NCI-H1417 treated with DMSO at 0.1 percent for 48 hours (cell line): ENCODE measurements around the gene MAPRE2.
"Not testable (repeated sequence)": the region's sequence is repeated elsewhere in the genome, so short reads cannot be mapped to it uniquely, and the experiment has no call there.

Experiments used
- DNase-seq: peaks from one replicate; lab custom pipeline; 2025; lab: John Stamatoyannopoulos, UW

MAPRE2 gene

GRCh38 chr18:35091841-35092240, 50.6 kb downstream of the MAPRE2 start:
- DNase-seq: no peak

GRCh38 chr18:35095983-35096676, 54.9 kb downstream of the MAPRE2 start:
- DNase-seq: no peak

GRCh38 chr18:35096677-35097011, 55.4 kb downstream of the MAPRE2 start:
- DNase-seq: no peak

- no peak for DNase-seq
Observed at GRCh38 chr18:35097195-35097594, 56.0 kb downstream of the MAPRE2 start.

GRCh38 chr18:35097763-35098162, 56.5 kb downstream of the MAPRE2 start:
- no peak for DNase-seq

GRCh38 chr18:35099911-35100310, 58.7 kb downstream of the MAPRE2 start:
- no peak for DNase-seq

GRCh38 chr18:35104391-35105051, 63.3 kb downstream of the MAPRE2 start:
- no peak for DNase-seq

- no peak for DNase-seq
Observed at GRCh38 chr18:35106013-35106844, 65.0 kb downstream of the MAPRE2 start.

GRCh38 chr18:35106845-35107148, 65.6 kb downstream of the MAPRE2 start:
- DNase-seq: no peak

- DNase-seq: no peak
Observed at GRCh38 chr18:35107216-35107615, 66.0 kb downstream of the MAPRE2 start.

- DNase-seq: not testable (repeated sequence)
Observed at GRCh38 chr18:35108088-35108487, 66.9 kb downstream of the MAPRE2 start.

GRCh38 chr18:35110059-35110458, 68.8 kb downstream of the MAPRE2 start:
- no peak for DNase-seq

- DNase-seq: no peak
Observed at GRCh38 chr18:35110554-35111485, 69.6 kb downstream of the MAPRE2 start.

GRCh38 chr18:35112696-35113095, 71.5 kb downstream of the MAPRE2 start:
- DNase-seq: no peak

GRCh38 chr18:35114305-35114704, 73.1 kb downstream of the MAPRE2 start:
- DNase-seq: no peak

- DNase-seq: no peak
Observed at GRCh38 chr18:35116784-35117318, 75.6 kb downstream of the MAPRE2 start.

GRCh38 chr18:35117372-35117771, 76.2 kb downstream of the MAPRE2 start:
- DNase-seq: no peak

GRCh38 chr18:35117951-35118411, 76.8 kb downstream of the MAPRE2 start:
- DNase-seq: no peak

- no peak for DNase-seq
Observed at GRCh38 chr18:35118641-35119040, 77.4 kb downstream of the MAPRE2 start.

- DNase-seq: no peak
Observed at GRCh38 chr18:35121038-35121437, 79.8 kb downstream of the MAPRE2 start.

- DNase-seq: no peak
Observed at GRCh38 chr18:35121531-35121930, 80.3 kb downstream of the MAPRE2 start.
